ENCODE results near the gene TNFAIP3. TPM values are rescaled to one million over a fixed set of nuclear protein-coding genes. Genes with fewer than 3 reads are reported as not detected.

Gene TNFAIP3
- polyA plus RNA-seq, 1 experiment, result 6.3 TPM

GRCh38 chr6:137849181-137849980 lies 17.7 kb upstream of the TNFAIP3 start:
- CTCF ChIA-PET, result interaction anchor here (0.6 to 1.3 kb wide), 2 partner anchors 15 to 17 kb away, joined by 3 to 4 read pairs; no protein-coding TSS in a partner anchor
- no peak for TF ChIP-seq CTCF (IDR thresholded peaks at IDR 0.05; ENCODE audit: insufficient read depth, low read depth, low read length)

DNA sequence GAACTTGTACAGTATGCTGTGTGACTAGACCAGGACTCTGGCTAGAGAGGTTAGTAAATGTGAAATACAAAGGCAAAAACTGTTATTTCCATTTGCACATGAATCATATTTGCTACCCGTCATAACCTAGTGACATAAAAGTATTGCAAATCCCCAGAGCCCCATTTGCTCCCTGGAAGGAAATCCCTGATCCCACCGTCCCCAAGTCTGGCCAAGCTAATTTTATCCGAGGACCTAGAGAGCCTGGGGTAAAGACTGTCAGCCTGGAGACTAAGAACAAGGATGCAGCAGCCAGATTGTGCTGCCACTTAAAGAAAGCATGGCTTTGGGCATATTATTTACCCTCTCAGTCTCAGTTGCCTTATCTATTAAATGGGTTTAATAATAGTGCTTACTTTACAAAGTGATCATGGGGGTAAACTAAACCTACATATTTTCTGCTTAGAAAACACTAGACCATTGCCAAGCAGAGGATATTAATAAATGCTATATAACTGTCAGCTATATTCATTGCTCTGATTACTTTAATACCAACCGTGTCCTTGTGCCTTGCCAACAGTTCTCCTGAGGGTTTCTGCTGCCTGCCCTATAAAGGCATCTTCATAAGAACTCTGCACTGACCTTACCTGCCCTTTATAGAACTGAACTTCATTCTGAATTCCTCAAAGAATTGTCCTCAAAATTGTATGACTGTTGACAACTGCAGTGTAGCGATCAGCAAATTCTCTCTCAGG lies 16.9 kb upstream of the TNFAIP3 start:
- no peaks in the 10 kb centered on the region for H3K36me3 ChIP-seq (ENCODE audit: control insufficient read depth, insufficient read depth, low read length)
- TF ChIP-seq CTCF (IDR thresholded peaks at IDR 0.05; ENCODE audit: insufficient read depth, low read depth, low read length), result no peak
- no peak overlapping the region for H3K4me3 ChIP-seq (ENCODE audit: low read depth, low read length)
- ChIA-PET CTCF (interaction anchor here (0.6 to 1.0 kb wide), 2 partner anchors 16 to 120 kb away, joined by 3 to 4 read pairs; no protein-coding TSS in a partner anchor), POLR2A (interaction anchor here (0.6 to 0.7 kb wide), 2 partner anchors 12 to 131 kb away, joined by 4 read pairs; no protein-coding TSS in a partner anchor)
- no peak for DNase-seq (ENCODE audit: low read depth)
- H3K27me3 ChIP-seq (ENCODE audit: control insufficient read depth, insufficient read depth, low read length), result no peaks in the 10 kb centered on the region

More at GRCh38 chr6:137849181-137849980, 17.7 kb upstream of the TNFAIP3 start:
- Histone ChIP-seq H3K4me3 (ENCODE audit: low read depth, low read length) (no peak overlapping the region), H3K36me3 (ENCODE audit: control insufficient read depth, insufficient read depth, low read length) (no peaks in the 10 kb centered on the region), H3K27me3 (ENCODE audit: control insufficient read depth, insufficient read depth, low read length) (no peaks in the 10 kb centered on the region)
- no peak for DNase-seq (ENCODE audit: low read depth)
- POLR2A ChIA-PET, result interaction anchor here (0.6 to 0.7 kb wide), 2 partner anchors 12 to 130 kb away, joined by 4 read pairs; no protein-coding TSS in a partner anchor

DNA sequence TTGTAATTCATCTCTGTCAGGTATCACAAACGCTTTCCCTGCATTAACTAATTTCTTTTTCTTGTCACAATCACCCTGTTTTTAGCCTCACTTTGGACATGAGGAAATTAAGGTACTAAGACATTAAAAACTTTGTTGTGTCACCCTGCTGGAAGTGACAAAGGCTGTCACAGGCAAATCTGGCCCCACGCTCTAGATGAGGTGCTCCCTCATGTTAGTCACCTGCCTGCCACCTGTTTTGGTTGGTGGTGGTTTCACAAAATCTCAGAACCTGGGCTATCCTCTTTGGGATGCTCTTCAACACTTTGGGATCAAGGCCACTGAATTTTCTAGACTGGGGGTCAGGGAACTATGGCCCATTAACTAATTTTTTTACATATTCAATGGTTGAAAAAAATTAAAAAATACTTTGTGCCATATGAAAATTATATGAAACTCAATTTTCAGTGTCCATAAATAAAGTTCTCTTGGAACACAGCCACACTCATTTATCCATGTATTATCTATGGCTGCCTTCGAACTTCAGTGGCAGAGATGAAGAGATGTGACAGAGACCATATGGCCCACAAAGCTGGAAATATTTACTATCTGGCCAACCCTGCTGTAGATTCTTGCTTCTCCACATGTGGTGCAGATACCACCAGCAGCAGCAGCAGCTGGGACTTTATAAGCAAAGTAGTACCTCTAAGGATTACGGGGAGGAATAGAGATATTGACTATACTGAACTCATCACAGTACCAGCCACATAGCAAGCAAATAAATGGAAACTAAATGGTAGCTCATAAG lies 16.1 kb upstream of the TNFAIP3 start:
- CTCF ChIA-PET, result interaction anchor here (1.0 to 1.4 kb wide), 3 partner anchors 15 to 121 kb away, joined by 4 read pairs; no protein-coding TSS in a partner anchor
- H3K36me3 ChIP-seq (ENCODE audit: control insufficient read depth, insufficient read depth, low read length), result no peaks in the 10 kb centered on the region
- DNase-seq (ENCODE audit: low read depth), result no peak
- H3K27me3 ChIP-seq (ENCODE audit: control insufficient read depth, insufficient read depth, low read length), result no peaks in the 10 kb centered on the region
- no peak for TF ChIP-seq CTCF (IDR thresholded peaks at IDR 0.05; ENCODE audit: insufficient read depth, low read depth, low read length)
- H3K4me3 ChIP-seq (ENCODE audit: low read depth, low read length), result no peak overlapping the region
- POLR2A ChIA-PET, result no interaction called here

DNA sequence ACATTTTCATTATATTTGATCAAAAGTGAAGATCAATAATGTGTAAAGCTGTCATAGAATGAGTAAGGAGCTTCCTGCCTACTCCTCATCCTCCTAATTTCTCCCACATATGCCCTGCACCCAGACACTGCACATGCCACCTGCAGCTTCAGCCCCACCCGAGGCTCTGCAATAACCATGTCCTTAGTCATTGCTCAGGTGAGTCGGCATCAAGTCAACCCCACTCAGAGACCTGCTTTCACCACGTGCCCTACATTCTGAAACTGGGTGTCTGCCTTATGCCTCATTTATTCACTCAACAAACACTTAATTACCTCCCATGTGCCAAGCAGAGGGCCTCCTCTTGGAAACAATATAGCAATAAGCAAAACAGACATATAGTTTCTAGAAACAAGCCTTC lies 15.4 kb upstream of the TNFAIP3 start:
- CTCF ChIA-PET, result interaction anchor here (0.8 to 1.4 kb wide), 3 partner anchors 9 to 93 kb away, joined by 3 to 4 read pairs (median 4); no protein-coding TSS in a partner anchor
- TF ChIP-seq CTCF (IDR thresholded peaks at IDR 0.05; ENCODE audit: insufficient read depth, low read depth, low read length), result no peak
- no peaks in the 10 kb centered on the region for H3K27me3 ChIP-seq (ENCODE audit: control insufficient read depth, insufficient read depth, low read length)
- no peaks in the 10 kb centered on the region for H3K36me3 ChIP-seq (ENCODE audit: control insufficient read depth, insufficient read depth, low read length)
- DNase-seq (ENCODE audit: low read depth), result no peak
- H3K4me3 ChIP-seq (ENCODE audit: low read depth, low read length), result no peak overlapping the region
- POLR2A ChIA-PET, result no interaction called here
